ENCODE results near the gene THSD4. TPM values are rescaled to one million over a fixed set of nuclear protein-coding genes. Genes with fewer than 3 reads are reported as not detected.

The THSD4 gene
- total RNA-seq, 1 experiment from 2014 or later, result 65.4 TPM

DNA sequence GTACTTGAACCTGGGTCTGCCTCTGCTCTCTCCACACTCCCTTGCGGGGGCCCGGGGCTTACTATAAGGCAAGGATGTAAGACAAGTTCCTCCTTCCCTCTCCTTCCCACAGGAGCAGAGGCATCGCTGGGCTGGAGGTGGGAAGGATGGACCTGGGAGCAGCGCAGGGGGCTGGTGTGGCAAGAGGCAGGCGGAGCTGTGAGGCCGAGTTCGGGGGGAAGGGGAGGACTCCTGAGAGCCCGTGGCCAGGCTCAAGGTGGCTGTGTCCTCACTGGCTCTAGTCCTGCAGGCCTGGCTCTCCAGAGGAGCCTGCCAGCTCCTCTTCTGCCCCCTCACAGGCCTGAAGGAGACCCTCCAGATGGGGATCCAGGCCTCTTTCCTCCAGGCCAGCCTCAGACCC lies 694.1 kb downstream of the THSD4 start:
- no peaks in the 10 kb centered on the region for H3K27me3 ChIP-seq (ENCODE audit: control insufficient read depth, insufficient read depth, low read length)
- intact Hi-C loops (cut with micrococcal nuclease; ENCODE audit: unreplicated experiment) (no loop called here), in situ Hi-C loops (cut with HindIII; ENCODE audit: low pct_unique_long_range_greater_than_20kb, low sequenced_read_pairs) (no loop called here)
- no peaks in the 10 kb centered on the region for H3K9me3 ChIP-seq (ENCODE audit: control insufficient read depth, insufficient read depth, low read depth, low read length)
- no peak overlapping the region for H3K4me3 ChIP-seq (ENCODE audit: low read depth in 2 of 2, low read length in 2 of 2)
- H3K4me1 ChIP-seq (ENCODE audit: control insufficient read depth, insufficient read depth, low read length), result peaks cover 16% of the 10 kb centered on the region
- no peak overlapping the region for H3K27ac ChIP-seq (ENCODE audit: low read length)
- POLR2A ChIA-PET, result no interaction called here
- no peaks in the 10 kb centered on the region for H3K36me3 ChIP-seq (ENCODE audit: control insufficient read depth, insufficient read depth, low read length)
- ATAC-seq, result no peak
- CTCF ChIA-PET, result no interaction called here
- no TSS peak for BruUV-seq (replicated peaks)
- DNase-seq (ENCODE audit: low read depth, low spot score), result no peak
- TF ChIP-seq, protein P1, sequence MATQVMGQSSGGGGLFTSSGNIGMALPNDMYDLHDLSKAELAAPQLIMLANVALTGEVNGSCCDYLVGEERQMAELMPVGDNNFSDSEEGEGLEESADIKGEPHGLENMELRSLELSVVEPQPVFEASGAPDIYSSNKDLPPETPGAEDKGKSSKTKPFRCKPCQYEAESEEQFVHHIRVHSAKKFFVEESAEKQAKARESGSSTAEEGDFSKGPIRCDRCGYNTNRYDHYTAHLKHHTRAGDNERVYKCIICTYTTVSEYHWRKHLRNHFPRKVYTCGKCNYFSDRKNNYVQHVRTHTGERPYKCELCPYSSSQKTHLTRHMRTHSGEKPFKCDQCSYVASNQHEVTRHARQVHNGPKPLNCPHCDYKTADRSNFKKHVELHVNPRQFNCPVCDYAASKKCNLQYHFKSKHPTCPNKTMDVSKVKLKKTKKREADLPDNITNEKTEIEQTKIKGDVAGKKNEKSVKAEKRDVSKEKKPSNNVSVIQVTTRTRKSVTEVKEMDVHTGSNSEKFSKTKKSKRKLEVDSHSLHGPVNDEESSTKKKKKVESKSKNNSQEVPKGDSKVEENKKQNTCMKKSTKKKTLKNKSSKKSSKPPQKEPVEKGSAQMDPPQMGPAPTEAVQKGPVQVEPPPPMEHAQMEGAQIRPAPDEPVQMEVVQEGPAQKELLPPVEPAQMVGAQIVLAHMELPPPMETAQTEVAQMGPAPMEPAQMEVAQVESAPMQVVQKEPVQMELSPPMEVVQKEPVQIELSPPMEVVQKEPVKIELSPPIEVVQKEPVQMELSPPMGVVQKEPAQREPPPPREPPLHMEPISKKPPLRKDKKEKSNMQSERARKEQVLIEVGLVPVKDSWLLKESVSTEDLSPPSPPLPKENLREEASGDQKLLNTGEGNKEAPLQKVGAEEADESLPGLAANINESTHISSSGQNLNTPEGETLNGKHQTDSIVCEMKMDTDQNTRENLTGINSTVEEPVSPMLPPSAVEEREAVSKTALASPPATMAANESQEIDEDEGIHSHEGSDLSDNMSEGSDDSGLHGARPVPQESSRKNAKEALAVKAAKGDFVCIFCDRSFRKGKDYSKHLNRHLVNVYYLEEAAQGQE (IDR thresholded peaks at IDR 0.05; ENCODE audit: insufficient read depth in 1 of 2, low read depth in 2 of 2, low read length in 1 of 2), result no peak
- TF ChIP-seq, protein P2, sequence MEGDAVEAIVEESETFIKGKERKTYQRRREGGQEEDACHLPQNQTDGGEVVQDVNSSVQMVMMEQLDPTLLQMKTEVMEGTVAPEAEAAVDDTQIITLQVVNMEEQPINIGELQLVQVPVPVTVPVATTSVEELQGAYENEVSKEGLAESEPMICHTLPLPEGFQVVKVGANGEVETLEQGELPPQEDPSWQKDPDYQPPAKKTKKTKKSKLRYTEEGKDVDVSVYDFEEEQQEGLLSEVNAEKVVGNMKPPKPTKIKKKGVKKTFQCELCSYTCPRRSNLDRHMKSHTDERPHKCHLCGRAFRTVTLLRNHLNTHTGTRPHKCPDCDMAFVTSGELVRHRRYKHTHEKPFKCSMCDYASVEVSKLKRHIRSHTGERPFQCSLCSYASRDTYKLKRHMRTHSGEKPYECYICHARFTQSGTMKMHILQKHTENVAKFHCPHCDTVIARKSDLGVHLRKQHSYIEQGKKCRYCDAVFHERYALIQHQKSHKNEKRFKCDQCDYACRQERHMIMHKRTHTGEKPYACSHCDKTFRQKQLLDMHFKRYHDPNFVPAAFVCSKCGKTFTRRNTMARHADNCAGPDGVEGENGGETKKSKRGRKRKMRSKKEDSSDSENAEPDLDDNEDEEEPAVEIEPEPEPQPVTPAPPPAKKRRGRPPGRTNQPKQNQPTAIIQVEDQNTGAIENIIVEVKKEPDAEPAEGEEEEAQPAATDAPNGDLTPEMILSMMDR (IDR thresholded peaks at IDR 0.05), result no peak
- no peak for TF ChIP-seq TCF7L2 (IDR thresholded peaks at IDR 0.05; ENCODE audit: low read depth, low read length)
- TF ChIP-seq POLR2AphosphoS5 (IDR thresholded peaks at IDR 0.05; ENCODE audit: low read depth, low read length), result no peak
- no peak for TF ChIP-seq SIN3A (IDR thresholded peaks at IDR 0.05; ENCODE audit: borderline replicate concordance, insufficient read depth, low read depth, low read length)

DNA sequence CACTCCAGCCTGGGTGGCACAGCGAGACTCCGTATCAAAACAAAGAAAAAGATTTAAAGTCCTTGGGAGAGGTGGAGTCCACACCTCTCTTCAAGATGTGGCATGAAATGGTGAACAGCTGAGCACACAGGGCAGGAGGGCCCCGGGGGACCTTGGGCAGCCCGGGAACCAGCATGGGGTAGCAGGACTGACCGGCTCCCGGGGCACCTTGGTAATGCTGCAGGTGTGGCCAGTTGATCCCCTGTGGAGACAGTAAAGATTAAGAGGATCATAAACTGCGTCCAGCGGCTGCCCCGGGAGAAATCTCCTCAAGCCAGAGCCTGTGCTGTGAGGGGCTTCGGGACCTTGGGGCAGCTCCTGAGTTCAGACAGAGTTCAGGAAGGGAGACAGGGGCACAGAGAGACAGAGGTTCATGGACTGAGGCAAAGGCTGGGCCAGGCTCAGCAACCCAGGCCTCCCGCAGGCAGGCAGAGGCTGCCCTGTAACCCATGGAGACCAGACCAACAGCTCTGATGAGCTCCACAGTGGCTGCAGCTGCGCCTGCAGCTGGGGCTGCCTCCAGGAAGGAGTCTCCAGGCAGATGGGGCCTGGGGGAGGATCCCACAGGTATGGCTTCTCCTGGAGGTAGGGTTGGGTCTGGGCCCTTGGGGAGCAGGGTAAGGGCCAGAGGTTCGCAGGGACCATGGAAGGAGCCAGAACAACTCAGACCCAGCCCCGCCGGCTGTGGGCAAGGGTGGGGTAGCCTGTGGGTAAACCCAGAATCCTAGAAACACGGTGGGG lies 695.2 kb downstream of the THSD4 start, which contains the start of gene NR2E3:
TSS of gene NR2E3 (plus strand) at position 299 of the 780 bp plus-strand sequence. CDS start at position 489, 190 bp downstream.
- in situ Hi-C loops (cut with HindIII; ENCODE audit: low pct_unique_long_range_greater_than_20kb, low sequenced_read_pairs) (no loop called here), intact Hi-C loops (cut with micrococcal nuclease; ENCODE audit: unreplicated experiment) (no loop called here)
- ChIA-PET CTCF (no interaction called here), POLR2A (interaction anchor here (0.6 kb wide), 1 partner anchor 47 kb away, joined by 3 read pairs; no protein-coding TSS in a partner anchor)
- peak; percentile 47 for ATAC-seq
- TF ChIP-seq, protein P2 (IDR thresholded peaks at IDR 0.05), result no peak
- TF ChIP-seq, protein P1 (IDR thresholded peaks at IDR 0.05; ENCODE audit: insufficient read depth in 1 of 2, low read depth in 2 of 2, low read length in 1 of 2), result no peak
- no peak for TF ChIP-seq SIN3A (IDR thresholded peaks at IDR 0.05; ENCODE audit: borderline replicate concordance, insufficient read depth, low read depth, low read length)
- no peak for TF ChIP-seq TCF7L2 (IDR thresholded peaks at IDR 0.05; ENCODE audit: low read depth, low read length)
- no peak for TF ChIP-seq POLR2AphosphoS5 (IDR thresholded peaks at IDR 0.05; ENCODE audit: low read depth, low read length)
- Histone ChIP-seq H3K27ac (ENCODE audit: low read length) (no peak within 1 kb of the TSS), H3K4me1 (ENCODE audit: control insufficient read depth, insufficient read depth, low read length) (peaks cover 9% of the 10 kb centered on the region), H3K36me3 (ENCODE audit: control insufficient read depth, insufficient read depth, low read length) (no peaks in the 10 kb centered on the region), H3K9me3 (ENCODE audit: control insufficient read depth, insufficient read depth, low read depth, low read length) (no peaks in the 10 kb centered on the region), H3K27me3 (ENCODE audit: control insufficient read depth, insufficient read depth, low read length) (no peaks in the 10 kb centered on the region), H3K4me3 (ENCODE audit: low read depth in 2 of 2, low read length in 2 of 2) (no peak within 1 kb of the TSS)
- no TSS peak for BruUV-seq (replicated peaks)
- DNase-seq (ENCODE audit: low read depth, low spot score), result no peak
